Neural cell (in vitro differentiated cells): Measurements from ENCODE around the gene AMIGO3. TPM values are rescaled to one million over a fixed set of nuclear protein-coding genes. Genes with fewer than 3 reads are reported as not detected.

Experiments
- H2AFZ ChIP-seq: fragments of 200-600, 300-800 bp; sonication (generic), shearing (Covaris generic); 2 replicates; pipeline ENCODE4 v1.6.0; 2014; ENCODE audit warnings: low read depth, mild to moderate bottlenecking, antibody characterized with exemption, low read length, moderate library complexity
- H3F3A ChIP-seq: fragments of 200-600 bp; shearing (Covaris generic); 2 replicates; pipeline ENCODE4 v1.6.1; 2016; ENCODE audit warnings: mild to moderate bottlenecking, moderate library complexity, mixed read lengths, antibody characterized with exemption, low read length; ENCODE audit not compliant: insufficient read depth, poor library complexity, severe bottlenecking
- H3K27ac ChIP-seq: fragments of 200-600, 300-800 bp; sonication (generic), shearing (Covaris generic); 2 replicates; pipeline ENCODE4 v1.5.1; 2014; ENCODE audit warnings: mild to moderate bottlenecking, low read length, moderate library complexity
- H3K27me3 ChIP-seq: fragments of 300-800, 200-600 bp; sonication (generic), shearing (Covaris generic); 2 replicates; pipeline ENCODE4 v1.6.0; 2014; ENCODE audit warnings: mild to moderate bottlenecking, low read depth, low read length, moderate library complexity; ENCODE audit not compliant: insufficient read depth
- H3K36me3 ChIP-seq: fragments of 300-800, 200-600 bp; sonication (generic), shearing (Covaris generic); 2 replicates; pipeline ENCODE4 v1.5.1; 2014; ENCODE audit warnings: mild to moderate bottlenecking, antibody characterized with exemption, low read length, moderate library complexity; ENCODE audit not compliant: insufficient read depth
- H3K4me2 ChIP-seq: fragments of 300-800, 200-600 bp; sonication (generic), shearing (Covaris generic); 2 replicates; pipeline ENCODE4 v1.6.0; 2014; ENCODE audit warnings: mild to moderate bottlenecking, low read length
- H3K4me3 ChIP-seq: fragments of 300-800, 200-600 bp; sonication (generic), shearing (Covaris generic); 2 replicates; pipeline ENCODE4 v1.5.1; 2014; ENCODE audit warnings: mild to moderate bottlenecking, low read length, moderate library complexity
- H3K79me2 ChIP-seq: fragments of 200-600 bp; shearing (Covaris generic); replicated peaks from 2 replicates; pipeline ENCODE4 v1.6.0; 2014; ENCODE audit warnings: mild to moderate bottlenecking, low read length, moderate library complexity; ENCODE audit not compliant: insufficient read depth
- H3K9ac ChIP-seq: fragments of 300-800, 200-600 bp; sonication (generic), shearing (Covaris generic); 2 replicates; pipeline ENCODE4 v1.6.1; 2016; ENCODE audit warnings: mild to moderate bottlenecking, low read length, mixed read lengths
- H3K9me2 ChIP-seq: fragments of 200-600 bp; shearing (Covaris generic); 2 replicates; pipeline ENCODE4 v1.6.1; 2016; ENCODE audit warnings: mild to moderate bottlenecking, low read length, mixed read lengths; ENCODE audit not compliant: insufficient read depth
- H3K9me3 ChIP-seq: fragments of 200-600, 300-800 bp; sonication (generic), shearing (Covaris generic); 2 replicates; pipeline ENCODE4 v1.6.1; 2016; ENCODE audit warnings: mild to moderate bottlenecking, mixed run types, low read length, moderate library complexity, mixed read lengths
- H4K20me1 ChIP-seq: fragments of 200-600 bp; shearing (Covaris generic); 2 replicates; pipeline ENCODE4 v1.6.1; 2016; ENCODE audit warnings: mild to moderate bottlenecking, mixed run types; ENCODE audit not compliant: insufficient read depth
- EP300 ChIP-seq: fragments of 450-650 bp; conservative IDR thresholded peaks from 2 replicates; pipeline ENCODE4 v1.6.1; 2014; ENCODE audit warnings: antibody characterized with exemption, mild to moderate bottlenecking, moderate library complexity; ENCODE audit not compliant: poor library complexity, severe bottlenecking
- EZH2 ChIP-seq: fragments of 200-600, 300-800 bp; shearing (Covaris generic), sonication (generic); IDR thresholded peaks from 2 replicates; pipeline ENCODE4 v1.6.1; 2014; ENCODE audit warnings: antibody characterized with exemption, low read length, borderline replicate concordance, mild to moderate bottlenecking; ENCODE audit not compliant: insufficient read depth, poor library complexity, severe bottlenecking
- MXI1 ChIP-seq: fragments of 450-650 bp; conservative IDR thresholded peaks from 2 replicates; pipeline ENCODE4 v1.6.1; 2014; ENCODE audit warnings: antibody characterized with exemption, mild to moderate bottlenecking; ENCODE audit not compliant: poor library complexity, severe bottlenecking
- POLR2AphosphoS5 ChIP-seq: IDR thresholded peaks from 2 replicates; pipeline ENCODE4 v1.6.1; 2012
- RAD21 ChIP-seq: fragments of 450-650 bp; conservative IDR thresholded peaks from 2 replicates; pipeline ENCODE4 v1.6.1; 2014; ENCODE audit warnings: antibody characterized with exemption, mild to moderate bottlenecking, moderate library complexity
- SMC3 ChIP-seq: fragments of 450-650 bp; conservative IDR thresholded peaks from 2 replicates; pipeline ENCODE4 v1.6.1; 2014; ENCODE audit warnings: antibody characterized with exemption, mild to moderate bottlenecking, moderate library complexity; ENCODE audit not compliant: poor library complexity
- TAF1 ChIP-seq: IDR thresholded peaks from 2 replicates; pipeline ENCODE4 v1.6.1; 2012; ENCODE audit warnings: low read depth
- polyA plus RNA-seq: library from polyadenylated mRNA; depleted of rRNA; stranded (reverse); fragments of >200 nt; gene quantifications from 2 replicates; pipeline ENCODE4 v1.2.3, GENCODE V29; 2014
- TF ChIP-seq, protein P1 (sequence below): fragments of 450-650 bp; IDR thresholded peaks from 2 replicates; pipeline ENCODE4 v1.5.1; 2014; ENCODE audit warnings: antibody characterized with exemption, mild to moderate bottlenecking, moderate library complexity; ENCODE audit not compliant: poor library complexity, severe bottlenecking
- TF ChIP-seq, protein P2 (sequence below): IDR thresholded peaks from 2 replicates; pipeline ENCODE4 v1.6.1; 2012; ENCODE audit warnings: borderline replicate concordance

AMIGO3 gene
- polyA plus RNA-seq, 1 donor from 2014 or later: 4.0 TPM

DNA sequence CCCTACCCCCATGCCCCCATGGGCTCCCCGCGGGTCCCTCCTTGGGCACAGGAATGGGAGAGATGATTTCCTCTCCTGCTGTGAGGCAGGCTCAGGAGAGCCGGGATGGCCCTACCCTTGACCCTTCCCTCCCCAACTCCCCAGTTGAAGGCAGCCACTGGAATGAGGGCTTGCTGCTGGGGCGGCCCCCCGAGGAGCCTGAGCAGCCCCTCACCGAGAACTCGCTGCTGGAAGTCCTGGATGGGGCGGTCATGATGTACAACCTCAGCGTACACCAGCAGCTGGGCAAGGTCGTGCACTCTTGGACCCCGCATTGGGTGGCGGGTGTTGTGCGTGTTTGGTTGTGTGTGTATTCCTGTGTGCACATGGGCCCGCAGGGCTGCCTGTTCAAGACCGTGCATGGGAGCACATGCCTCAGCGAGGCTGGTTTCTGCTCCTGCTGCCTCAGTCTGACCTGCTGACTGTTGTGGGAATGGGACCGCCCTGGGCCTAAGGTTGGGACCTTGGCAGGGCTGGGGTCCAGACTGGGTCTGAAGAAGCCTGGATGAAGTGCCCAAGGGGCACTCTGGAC is 14.0 kb downstream of the AMIGO3 start:
- Histone ChIP-seq H3F3A (no peaks in the 10 kb centered on the region), H3K9me3 (no peaks in the 10 kb centered on the region), H3K79me2 (no peaks in the 10 kb centered on the region), H2AFZ (no peak overlapping the region), H3K9ac (no peak overlapping the region), H3K36me3 (no peaks in the 10 kb centered on the region), H3K4me2 (no peak overlapping the region), H3K27me3 (no peaks in the 10 kb centered on the region), H3K9me2 (no peaks in the 10 kb centered on the region), H4K20me1 (no peaks in the 10 kb centered on the region), H3K27ac (no peak overlapping the region), H3K4me3 (no peak overlapping the region)
- TF ChIP-seq RAD21: no peak
- TF ChIP-seq, protein P1, sequence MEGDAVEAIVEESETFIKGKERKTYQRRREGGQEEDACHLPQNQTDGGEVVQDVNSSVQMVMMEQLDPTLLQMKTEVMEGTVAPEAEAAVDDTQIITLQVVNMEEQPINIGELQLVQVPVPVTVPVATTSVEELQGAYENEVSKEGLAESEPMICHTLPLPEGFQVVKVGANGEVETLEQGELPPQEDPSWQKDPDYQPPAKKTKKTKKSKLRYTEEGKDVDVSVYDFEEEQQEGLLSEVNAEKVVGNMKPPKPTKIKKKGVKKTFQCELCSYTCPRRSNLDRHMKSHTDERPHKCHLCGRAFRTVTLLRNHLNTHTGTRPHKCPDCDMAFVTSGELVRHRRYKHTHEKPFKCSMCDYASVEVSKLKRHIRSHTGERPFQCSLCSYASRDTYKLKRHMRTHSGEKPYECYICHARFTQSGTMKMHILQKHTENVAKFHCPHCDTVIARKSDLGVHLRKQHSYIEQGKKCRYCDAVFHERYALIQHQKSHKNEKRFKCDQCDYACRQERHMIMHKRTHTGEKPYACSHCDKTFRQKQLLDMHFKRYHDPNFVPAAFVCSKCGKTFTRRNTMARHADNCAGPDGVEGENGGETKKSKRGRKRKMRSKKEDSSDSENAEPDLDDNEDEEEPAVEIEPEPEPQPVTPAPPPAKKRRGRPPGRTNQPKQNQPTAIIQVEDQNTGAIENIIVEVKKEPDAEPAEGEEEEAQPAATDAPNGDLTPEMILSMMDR: no peak
- TF ChIP-seq, protein P2, sequence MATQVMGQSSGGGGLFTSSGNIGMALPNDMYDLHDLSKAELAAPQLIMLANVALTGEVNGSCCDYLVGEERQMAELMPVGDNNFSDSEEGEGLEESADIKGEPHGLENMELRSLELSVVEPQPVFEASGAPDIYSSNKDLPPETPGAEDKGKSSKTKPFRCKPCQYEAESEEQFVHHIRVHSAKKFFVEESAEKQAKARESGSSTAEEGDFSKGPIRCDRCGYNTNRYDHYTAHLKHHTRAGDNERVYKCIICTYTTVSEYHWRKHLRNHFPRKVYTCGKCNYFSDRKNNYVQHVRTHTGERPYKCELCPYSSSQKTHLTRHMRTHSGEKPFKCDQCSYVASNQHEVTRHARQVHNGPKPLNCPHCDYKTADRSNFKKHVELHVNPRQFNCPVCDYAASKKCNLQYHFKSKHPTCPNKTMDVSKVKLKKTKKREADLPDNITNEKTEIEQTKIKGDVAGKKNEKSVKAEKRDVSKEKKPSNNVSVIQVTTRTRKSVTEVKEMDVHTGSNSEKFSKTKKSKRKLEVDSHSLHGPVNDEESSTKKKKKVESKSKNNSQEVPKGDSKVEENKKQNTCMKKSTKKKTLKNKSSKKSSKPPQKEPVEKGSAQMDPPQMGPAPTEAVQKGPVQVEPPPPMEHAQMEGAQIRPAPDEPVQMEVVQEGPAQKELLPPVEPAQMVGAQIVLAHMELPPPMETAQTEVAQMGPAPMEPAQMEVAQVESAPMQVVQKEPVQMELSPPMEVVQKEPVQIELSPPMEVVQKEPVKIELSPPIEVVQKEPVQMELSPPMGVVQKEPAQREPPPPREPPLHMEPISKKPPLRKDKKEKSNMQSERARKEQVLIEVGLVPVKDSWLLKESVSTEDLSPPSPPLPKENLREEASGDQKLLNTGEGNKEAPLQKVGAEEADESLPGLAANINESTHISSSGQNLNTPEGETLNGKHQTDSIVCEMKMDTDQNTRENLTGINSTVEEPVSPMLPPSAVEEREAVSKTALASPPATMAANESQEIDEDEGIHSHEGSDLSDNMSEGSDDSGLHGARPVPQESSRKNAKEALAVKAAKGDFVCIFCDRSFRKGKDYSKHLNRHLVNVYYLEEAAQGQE: no peak
- no peak for TF ChIP-seq MXI1

DNA sequence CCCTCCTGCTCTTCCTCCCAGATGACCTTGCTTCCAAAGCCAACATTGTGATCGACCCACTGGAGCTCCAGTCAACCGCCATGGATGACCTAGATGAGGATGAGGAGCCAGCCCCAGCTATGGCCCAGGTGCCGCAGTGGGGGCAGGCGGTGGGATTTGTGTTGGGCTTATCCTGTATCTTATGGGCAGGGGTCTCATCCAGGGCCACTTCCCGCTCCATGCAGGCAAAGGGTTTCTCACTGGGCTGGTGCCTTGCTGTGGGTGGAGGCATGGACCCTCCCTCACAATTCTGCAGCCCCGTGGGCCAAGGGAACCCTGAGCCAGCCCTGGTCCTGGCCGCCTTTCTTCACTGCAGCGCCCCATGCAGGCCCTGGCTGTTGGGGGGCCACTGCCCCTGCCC is 14.9 kb downstream of the AMIGO3 start:
- TF ChIP-seq, protein P1: no peak
- TF ChIP-seq RAD21: no peak
- no peaks in the 10 kb centered on the region for H4K20me1 ChIP-seq
- no peaks in the 10 kb centered on the region for H3K27me3 ChIP-seq
- H2AFZ ChIP-seq: no peak overlapping the region
- H3K4me2 ChIP-seq: no peak overlapping the region
- H3K79me2 ChIP-seq: no peaks in the 10 kb centered on the region
- no peaks in the 10 kb centered on the region for H3K9me3 ChIP-seq
- no peaks in the 10 kb centered on the region for H3K9me2 ChIP-seq
- H3K9ac ChIP-seq: no peak overlapping the region
- H3K4me3 ChIP-seq: no peak overlapping the region
- H3F3A ChIP-seq: no peaks in the 10 kb centered on the region
- no peak overlapping the region for H3K27ac ChIP-seq
- no peaks in the 10 kb centered on the region for H3K36me3 ChIP-seq

DNA sequence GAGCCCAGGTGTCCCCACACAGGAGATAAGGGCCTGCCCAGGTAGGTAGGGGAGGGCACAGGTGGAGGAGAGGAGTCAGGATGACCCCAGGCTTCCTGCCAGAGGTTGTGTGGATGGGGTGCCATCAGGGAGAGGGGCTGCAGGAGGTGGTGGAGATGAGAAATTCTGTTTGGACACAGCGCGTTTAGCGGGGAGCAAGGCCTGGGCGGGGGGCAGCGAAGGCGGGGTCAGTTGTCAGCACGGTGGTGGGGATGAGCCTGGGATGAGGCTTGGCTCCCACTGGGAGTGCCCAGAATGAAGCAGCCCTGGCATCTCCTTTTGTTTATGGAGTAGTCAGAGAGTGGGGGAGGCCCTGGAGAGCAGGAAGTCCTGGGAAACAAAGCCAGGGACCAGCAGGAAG is 15.5 kb downstream of the AMIGO3 start:
- H3K36me3 ChIP-seq: no peaks in the 10 kb centered on the region
- TF ChIP-seq, protein P1: no peak
- TF ChIP-seq POLR2AphosphoS5: no peak
- TF ChIP-seq SMC3: no peak
- no peak for TF ChIP-seq EZH2
- TF ChIP-seq RAD21: no peak
- no peak for TF ChIP-seq MXI1
- no peak for TF ChIP-seq EP300
- no peak for TF ChIP-seq TAF1
- no peak overlapping the region for H2AFZ ChIP-seq
- H3K4me2 ChIP-seq: no peak overlapping the region
- no peaks in the 10 kb centered on the region for H3K79me2 ChIP-seq
- H3K9me3 ChIP-seq: no peaks in the 10 kb centered on the region
- H3K9me2 ChIP-seq: no peaks in the 10 kb centered on the region
- H3K27ac ChIP-seq: no peak overlapping the region
- no peak overlapping the region for H3K4me3 ChIP-seq
- H4K20me1 ChIP-seq: no peaks in the 10 kb centered on the region
- no peak overlapping the region for H3K9ac ChIP-seq
- H3F3A ChIP-seq: no peaks in the 10 kb centered on the region
- H3K27me3 ChIP-seq: no peaks in the 10 kb centered on the region
